Measurements from ENCODE around the gene HSD3B7.

- TF ChIP-seq POLR2A (IDR thresholded peaks at IDR 0.05): no peak
- no peak for TF ChIP-seq CTCF (IDR thresholded peaks at IDR 0.05)
These were observed 12.1 kb upstream of the HSD3B7 start for GRCh38 chr16:30972872-30973271.
